GM21367 (cell line): Measurements from ENCODE around the gene PCDH9.
"Not testable (repeated sequence)": the region's sequence is repeated elsewhere in the genome, so short reads cannot be mapped to it uniquely, and the experiment has no call there.

Experiments used
- ATAC-seq: cut with Tn5 transposase; IDR thresholded peaks from one replicate; pipeline ENCODE4 v1.9.1; 2021; ENCODE audit not compliant: unreplicated experiment

PCDH9 gene

GRCh38 chr13:66322193-66322740 is 907.9 kb downstream of the PCDH9 start:
- no peak for ATAC-seq

GRCh38 chr13:66314911-66315310 is 915.2 kb downstream of the PCDH9 start:
- ATAC-seq: no peak

- ATAC-seq: no peak
Observed at GRCh38 chr13:66313413-66313812, 916.7 kb downstream of the PCDH9 start.

GRCh38 chr13:66312312-66313087 is 917.6 kb downstream of the PCDH9 start:
- ATAC-seq: no peak

GRCh38 chr13:66305961-66306617 is 924.0 kb downstream of the PCDH9 start:
- no peak for ATAC-seq

GRCh38 chr13:66301482-66301881 is 928.7 kb downstream of the PCDH9 start:
- no peak for ATAC-seq

- ATAC-seq: no peak
Observed at GRCh38 chr13:66301006-66301405, 929.1 kb downstream of the PCDH9 start.

- ATAC-seq: no peak
Observed at GRCh38 chr13:66296875-66297274, 933.3 kb downstream of the PCDH9 start.

GRCh38 chr13:66296328-66296727 is 933.8 kb downstream of the PCDH9 start:
- no peak for ATAC-seq

- not testable (repeated sequence) for ATAC-seq
Observed at GRCh38 chr13:66286806-66287205, 943.3 kb downstream of the PCDH9 start.

GRCh38 chr13:66275416-66275815 is 954.7 kb downstream of the PCDH9 start:
- ATAC-seq: no peak

GRCh38 chr13:66273011-66273410 is 957.1 kb downstream of the PCDH9 start:
- no peak for ATAC-seq

- no peak for ATAC-seq
Observed at GRCh38 chr13:66266761-66267160, 963.4 kb downstream of the PCDH9 start.

- no peak for ATAC-seq
Observed at GRCh38 chr13:66266348-66266747, 963.8 kb downstream of the PCDH9 start.

GRCh38 chr13:66265371-66265770 is 964.8 kb downstream of the PCDH9 start:
- no peak for ATAC-seq

- ATAC-seq: no peak
Observed at GRCh38 chr13:66264971-66265370, 965.2 kb downstream of the PCDH9 start.

- ATAC-seq: no peak
Observed at GRCh38 chr13:66262330-66262729, 967.8 kb downstream of the PCDH9 start.

- ATAC-seq: not testable (repeated sequence)
Observed at GRCh38 chr13:66259426-66259825, 970.7 kb downstream of the PCDH9 start.
